Stimulated activated naive CD4-positive, alpha-beta T cell treated with Interleukin-2 at 50 U/mL for 16 hours (primary cell): Measurements from ENCODE around the gene OR11L1.

Source experiments
- DNase-seq: peaks from one replicate; lab custom pipeline; 2025; lab: John Stamatoyannopoulos, UW

OR11L1 gene

DNA sequence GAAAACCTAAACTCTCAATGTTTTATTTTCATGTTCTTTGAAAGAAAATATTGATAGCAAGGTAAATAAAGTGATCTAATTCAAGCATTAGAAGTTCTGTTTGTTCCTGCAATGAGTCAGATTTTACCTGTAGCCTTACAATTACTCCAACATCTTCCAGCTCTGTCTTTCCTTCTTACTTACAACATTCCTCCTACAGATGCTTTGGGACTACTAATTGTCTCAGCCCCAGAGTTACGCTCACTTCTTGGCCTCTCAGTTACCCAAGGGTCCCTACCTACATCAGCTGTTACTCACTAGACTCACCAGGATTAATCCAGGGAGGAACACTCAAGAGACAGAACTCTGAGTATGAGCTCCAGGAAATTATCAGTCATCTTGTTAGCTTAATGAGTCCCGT, 44.2 kb downstream of the OR11L1 start:
- DNase-seq, result no peak
